CD4-positive, alpha-beta T cell treated with Interferon alpha-2 for 1 hour (primary cell): Measurements from ENCODE around the gene LARGE1.

Experiments used
- DNase-seq, 2 donors: peaks; one replicate each; pipeline ENCODE4 v3.0.0-alpha.2; 2020 to 2022

LARGE1 gene

GRCh38 chr22:33811686-33812085, 108.6 kb downstream of the LARGE1 start:
- no peak for DNase-seq

DNA sequence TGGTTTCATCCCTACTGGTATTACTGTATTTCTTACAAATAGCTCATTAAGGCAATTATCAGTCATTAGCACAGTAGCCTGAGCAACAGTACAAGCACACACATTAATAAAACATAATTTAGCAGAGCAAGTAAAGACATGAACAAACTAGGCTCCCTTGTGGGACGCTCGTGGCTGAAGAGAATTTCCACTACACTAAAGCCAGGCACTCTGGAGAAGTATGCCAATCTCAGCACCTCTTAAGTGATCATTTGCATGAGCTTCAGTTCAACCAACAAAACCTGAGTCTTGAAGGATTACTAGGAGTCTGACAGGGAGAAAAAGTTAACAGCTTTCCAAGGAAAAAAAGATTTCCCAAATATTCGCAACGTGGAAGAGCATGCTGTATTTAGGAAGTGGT, 109.1 kb downstream of the LARGE1 start:
- no peak for DNase-seq

GRCh38 chr22:33807470-33807869, 112.8 kb downstream of the LARGE1 start:
- DNase-seq: no peak

DNA sequence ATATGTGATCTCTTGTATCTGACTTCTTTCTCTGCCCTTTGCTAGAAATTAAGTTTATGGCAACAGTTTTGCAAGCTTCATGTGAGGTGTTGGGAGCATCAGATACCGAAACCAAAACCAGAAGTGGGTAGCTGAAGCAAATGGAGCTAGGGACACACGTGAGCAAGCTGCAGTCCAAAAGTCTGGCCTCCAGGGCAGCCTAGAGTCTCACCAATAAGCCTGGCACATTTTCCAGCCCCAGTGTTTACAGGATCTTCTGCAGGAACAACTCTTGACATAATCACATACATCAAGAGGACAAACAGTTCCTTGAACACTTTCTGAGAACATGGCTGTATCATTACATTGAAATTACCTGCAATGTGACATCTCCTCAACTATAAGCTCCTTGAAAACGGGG, 114.1 kb downstream of the LARGE1 start:
- DNase-seq: no peak

- no peak for DNase-seq
Observed at GRCh38 chr22:33803371-33804282, 116.6 kb downstream of the LARGE1 start.

DNA sequence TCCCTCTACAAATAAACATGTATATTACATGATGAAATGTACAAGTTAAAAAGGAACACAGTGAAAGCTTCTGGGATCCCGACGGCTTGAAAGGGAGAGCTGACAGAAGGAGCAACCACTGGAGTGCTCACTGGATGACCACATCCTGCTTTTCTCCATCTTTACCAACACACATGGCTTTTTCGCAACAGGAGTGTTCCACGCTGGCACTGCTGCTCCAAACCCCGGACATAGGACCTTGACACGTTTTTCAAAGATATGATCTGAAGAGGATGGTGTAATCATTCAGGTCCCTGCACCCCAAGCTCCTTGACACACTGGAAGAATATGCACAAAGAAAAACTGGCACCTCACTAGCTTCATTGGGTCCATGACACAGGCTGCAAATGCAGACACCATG, 121.9 kb downstream of the LARGE1 start:
- DNase-seq: no peak

DNA sequence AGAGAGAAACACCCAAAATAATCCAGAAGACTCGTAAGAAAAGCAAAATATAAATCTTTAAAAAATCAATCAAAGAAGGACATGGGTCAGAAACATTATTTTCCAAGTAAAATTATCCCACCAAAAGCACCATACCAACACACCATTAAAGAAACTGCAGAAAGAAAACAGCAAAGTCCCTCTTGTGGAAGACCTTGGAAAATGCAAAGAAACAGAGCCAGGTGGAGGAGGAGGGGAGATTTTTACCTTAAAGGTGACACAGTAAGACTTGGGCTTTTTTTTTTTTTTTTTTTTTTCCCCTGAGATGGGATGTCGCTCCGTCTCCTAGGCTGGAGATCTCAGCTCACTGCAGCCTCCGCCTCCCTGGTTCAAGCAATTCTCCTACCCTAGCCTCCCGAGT, 123.8 kb downstream of the LARGE1 start:
- no peak for DNase-seq

DNA sequence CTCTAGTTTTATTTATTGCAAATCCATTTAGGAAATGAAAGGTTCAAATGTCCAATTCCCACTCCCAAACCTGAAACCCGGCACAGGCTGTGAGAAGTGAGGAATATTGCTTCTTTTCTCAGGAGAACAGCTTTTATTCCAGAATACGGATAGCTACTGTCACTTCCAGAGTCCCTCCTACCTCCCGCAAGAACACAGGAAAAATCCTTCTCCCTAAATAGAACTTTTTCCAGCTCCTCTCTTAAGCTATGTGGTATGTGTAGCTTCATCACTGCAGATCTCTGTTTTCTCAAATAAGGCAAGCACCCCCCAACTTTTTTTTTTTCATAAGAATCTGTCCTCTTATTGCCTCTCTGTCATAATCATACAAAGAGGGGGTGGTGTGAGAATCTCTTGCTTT, 126.8 kb downstream of the LARGE1 start:
- no peak for DNase-seq

DNA sequence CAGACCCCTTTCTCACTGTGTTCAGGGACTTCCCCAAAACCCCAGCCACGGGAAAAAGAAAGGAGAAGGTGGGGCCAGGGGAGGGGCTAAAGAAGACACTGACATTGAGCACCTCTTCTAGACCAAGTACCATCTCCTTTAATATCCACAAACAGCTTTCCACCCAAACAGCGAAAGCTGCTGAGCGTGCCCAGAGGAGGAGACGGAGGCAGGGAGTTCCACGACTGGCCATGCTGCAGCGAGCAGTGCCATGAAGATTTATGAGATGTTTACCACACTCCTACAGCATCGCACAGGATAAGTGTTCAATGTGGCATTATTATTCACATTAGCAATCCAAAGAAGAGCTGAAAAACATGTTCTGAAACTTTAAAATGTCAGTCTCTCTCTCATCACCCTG, 127.4 kb downstream of the LARGE1 start:
- DNase-seq: no peak

GRCh38 chr22:33789690-33790253, 130.5 kb downstream of the LARGE1 start:
- DNase-seq: no peak

DNA sequence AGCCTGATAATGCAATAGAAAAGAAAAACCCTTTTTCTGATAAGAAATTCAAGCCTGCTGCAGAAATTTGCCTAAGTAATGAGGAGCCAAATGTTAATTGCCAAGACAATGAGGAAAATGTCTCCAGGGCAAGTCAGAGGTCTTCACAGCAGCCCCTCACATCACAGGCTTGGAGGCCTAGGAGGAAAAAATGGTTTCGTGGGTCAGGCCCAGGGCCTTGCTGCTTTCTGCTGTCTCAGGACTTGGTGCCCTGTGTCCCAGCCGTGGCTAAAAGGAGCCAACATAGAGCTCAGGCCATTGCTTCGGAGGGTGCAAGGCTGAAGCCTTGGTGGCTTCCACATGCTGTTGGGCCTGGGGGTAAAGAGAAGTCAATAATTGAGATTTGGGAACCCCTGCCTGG, 131.3 kb downstream of the LARGE1 start:
- no peak for DNase-seq

DNA sequence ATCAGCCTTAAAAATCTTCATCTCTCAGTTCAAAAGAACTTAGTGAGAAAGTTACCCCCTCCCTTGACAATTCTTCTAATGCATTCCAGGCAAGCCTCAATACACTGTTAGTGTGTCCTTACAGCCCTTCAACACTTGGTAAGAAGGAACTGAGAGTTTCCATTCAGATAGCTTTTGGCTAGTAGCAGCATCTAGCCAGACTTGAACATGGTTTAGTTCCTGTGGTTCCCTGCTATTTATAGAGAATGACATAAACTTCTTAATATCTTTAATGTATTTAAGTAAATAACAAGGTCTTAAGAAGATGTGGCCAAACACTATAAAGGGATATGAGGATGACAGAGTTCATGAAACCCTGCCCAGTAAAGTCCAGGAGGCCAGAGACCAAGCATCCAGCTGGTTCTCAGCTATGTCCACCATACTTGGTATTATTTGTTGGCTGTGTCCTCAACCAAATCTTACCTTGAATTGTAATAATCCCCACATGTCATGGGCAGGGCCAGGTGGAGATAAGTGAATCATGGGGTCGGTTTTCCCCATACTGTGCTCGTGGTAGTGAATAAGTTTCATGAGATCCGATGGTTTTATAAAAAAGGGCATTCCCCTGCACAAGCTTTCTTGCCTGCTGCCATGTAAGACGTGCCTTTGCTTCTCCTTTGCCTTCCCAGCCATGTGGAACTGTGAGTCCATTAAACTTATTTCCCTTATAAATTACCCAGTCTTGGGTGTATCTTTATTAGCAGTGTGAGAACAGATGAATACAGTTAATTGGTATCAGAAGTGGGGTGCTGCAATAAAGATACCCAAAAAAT, 132.4 kb downstream of the LARGE1 start:
- DNase-seq: no peak

GRCh38 chr22:33786149-33786548, 134.1 kb downstream of the LARGE1 start:
- no peak for DNase-seq

- DNase-seq: no peak
Observed at GRCh38 chr22:33785283-33785968, 134.8 kb downstream of the LARGE1 start.

GRCh38 chr22:33781411-33781810, 138.9 kb downstream of the LARGE1 start:
- no peak for DNase-seq

DNA sequence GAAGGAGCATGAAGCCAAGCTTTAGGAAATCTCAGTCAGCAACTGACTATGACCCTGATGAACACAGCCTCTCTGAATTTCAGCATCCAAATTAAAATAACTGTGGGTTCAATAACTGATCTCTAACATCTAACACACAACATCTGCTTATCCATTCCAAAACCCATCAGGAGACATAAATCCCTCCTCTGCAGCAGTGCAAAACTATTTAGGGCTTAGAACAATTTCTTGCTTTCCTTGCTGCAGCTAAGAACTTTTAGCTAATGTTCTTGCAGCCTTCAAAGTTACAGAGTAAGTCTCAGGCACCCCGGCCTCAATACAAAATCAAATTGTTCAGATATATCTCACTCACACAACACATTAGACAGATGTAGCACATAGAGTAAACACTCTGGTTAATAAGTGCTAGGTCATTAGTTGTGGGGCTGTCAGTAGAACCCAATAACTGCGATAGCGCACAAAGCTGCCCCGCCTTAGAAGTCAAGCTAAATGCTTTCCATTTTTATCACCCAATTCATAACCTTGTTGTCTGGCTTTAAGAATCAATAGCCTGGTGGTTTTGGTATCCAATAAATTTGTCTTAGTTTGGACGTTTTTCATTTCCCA, 139.6 kb downstream of the LARGE1 start:
- DNase-seq: no peak

DNA sequence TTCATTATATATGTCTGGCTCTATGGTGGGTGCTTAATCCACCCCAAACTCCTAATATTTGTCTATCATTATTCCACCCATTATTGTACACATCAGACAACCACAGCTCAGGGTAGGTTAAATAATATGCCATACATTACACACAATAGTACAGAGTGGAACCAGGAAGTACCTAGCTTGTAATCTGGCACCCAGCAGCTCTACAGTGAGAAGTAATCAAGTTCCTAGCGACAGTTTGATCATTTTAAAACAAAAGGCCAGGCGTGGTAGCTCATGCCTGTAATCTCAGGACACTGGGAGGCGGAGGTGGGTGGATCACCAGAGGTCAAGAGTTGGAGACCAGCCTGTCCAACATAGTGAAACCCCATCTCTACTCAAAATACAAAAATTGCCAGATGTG, 141.0 kb downstream of the LARGE1 start:
- DNase-seq: no peak

DNA sequence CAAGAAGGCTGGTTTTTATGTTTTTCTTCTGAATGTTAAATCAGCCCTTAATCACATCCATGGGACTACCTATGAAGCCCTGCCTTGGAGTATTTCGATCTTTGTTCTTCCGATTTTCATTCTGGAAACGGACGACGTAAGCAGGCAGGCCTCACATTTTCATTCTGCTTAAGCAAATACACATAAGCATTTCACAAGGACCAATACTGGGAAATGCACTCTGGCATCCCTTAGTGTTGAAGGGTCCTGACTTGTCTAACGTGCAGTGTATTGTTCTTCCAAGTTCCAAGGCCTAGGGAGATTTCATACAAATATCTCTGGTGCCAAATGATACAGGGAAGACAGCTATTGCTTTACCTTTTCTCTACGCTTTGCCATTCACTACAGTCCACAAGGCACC, 143.8 kb downstream of the LARGE1 start:
- no peak for DNase-seq

DNA sequence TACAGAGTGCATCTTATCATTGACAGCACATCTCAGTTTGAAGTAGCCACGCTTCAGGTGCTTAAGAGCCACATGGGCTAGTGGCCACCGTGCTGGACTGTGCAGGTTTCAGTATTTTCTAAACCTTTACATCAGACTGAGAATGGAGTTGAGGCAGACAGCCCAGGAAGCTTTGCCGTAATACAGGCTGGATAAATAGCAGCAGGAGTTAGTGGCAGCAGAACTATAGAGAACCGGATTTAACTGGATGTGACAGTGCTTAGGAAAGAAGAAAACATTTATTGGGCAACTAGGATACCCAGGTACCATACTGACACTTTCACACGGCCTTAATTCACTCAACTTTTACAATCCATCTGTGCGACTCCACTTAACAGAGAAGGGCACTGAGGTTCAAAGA, 145.5 kb downstream of the LARGE1 start:
- no peak for DNase-seq

- no peak for DNase-seq
Observed at GRCh38 chr22:33772745-33773144, 147.5 kb downstream of the LARGE1 start.

GRCh38 chr22:33771136-33771535, 149.1 kb downstream of the LARGE1 start:
- DNase-seq: no peak

DNA sequence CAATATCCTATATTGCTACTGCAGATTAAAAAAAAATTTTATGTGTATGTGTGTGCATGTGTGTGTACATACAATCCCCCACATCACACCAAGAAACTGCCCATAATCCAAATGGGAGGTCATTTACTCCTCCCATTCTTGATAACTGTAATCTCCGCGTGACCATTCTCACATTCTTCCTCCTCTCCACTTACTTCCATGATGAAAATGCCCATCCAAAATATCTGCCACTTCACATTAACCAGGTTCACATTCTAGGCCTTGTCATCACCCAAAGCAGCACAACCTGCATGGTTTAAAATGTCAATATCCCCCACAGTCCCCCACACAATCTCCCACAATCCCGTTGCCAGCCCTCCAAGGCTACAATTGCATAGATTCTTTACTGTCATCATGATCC, 149.6 kb downstream of the LARGE1 start:
- DNase-seq: no peak

DNA sequence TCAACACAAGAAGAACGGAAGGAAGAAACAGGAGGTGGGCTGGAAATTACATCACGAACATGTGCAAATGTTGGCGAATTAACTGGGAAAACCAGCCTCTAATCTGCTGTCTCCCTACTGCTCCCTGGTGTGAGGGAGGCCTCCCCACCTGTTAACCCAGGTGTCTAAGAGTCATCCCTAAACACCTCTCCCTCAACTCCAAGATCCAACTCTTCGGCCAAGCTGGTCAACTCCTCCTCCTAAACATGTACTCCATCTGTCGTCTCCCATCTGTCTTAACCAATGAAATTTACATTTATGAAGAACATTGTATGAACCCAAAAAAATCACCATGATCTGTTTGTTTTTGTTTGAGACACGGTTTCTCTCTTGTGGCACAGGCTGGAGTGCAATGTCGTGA, 154.2 kb downstream of the LARGE1 start:
- no peak for DNase-seq
